Gastrocnemius medialis (tissue), 4 donors: ENCODE measurements around the gene PLB1. TPM values are rescaled to one million over a fixed set of nuclear protein-coding genes. Genes with fewer than 3 reads are reported as not detected.
A peak's percentile ranks its signal among the peaks of the same experiment; 100 is the strongest.

ENCODE experiments used
- ATAC-seq, 2 donors: fragments of 150-250 bp; one replicate each; pipeline ENCODE4 v1.9.1; 2016
- DNase-seq, 2 donors: peaks; one replicate each; pipeline ENCODE4 v3.0.0-alpha.2; 2019
- H3K27ac ChIP-seq, 4 donors: fragments of 200-600 bp; sonication (generic); 1 replicate in 1 of 4; 2 replicates in 3 of 4; pipeline ENCODE4 v1.5.1; 2016 to 2018; ENCODE audit warnings: mild to moderate bottlenecking in 2 of 4, moderate library complexity in 1 of 4
- H3K27me3 ChIP-seq, 3 donors: fragments of 200-600 bp; sonication (generic) in 2 of 3; 1 replicate in 1 of 3; 2 replicates in 2 of 3; pipeline versions ENCODE4 v1.5.1 to v1.6.0; 2016 to 2019; ENCODE audit warnings: mild to moderate bottlenecking in 1 of 3, moderate library complexity in 1 of 3
- H3K36me3 ChIP-seq, 2 donors: fragments of 200-600 bp; sonication (generic) in 1 of 2; one replicate each; pipeline ENCODE4 v1.5.1; 2017 to 2018
- H3K4me1 ChIP-seq, 2 donors: fragments of 200-600 bp; sonication (generic) in 1 of 2; one replicate each; pipeline ENCODE4 v1.5.1; 2016 to 2017; ENCODE audit warnings: mild to moderate bottlenecking in 2 of 2
- H3K4me3 ChIP-seq, 4 donors: fragments of 200-600 bp; sonication (generic) in 3 of 4; 1 replicate in 1 of 4; 2 replicates in 3 of 4; pipeline ENCODE4 v1.5.1; 2016 to 2019; ENCODE audit warnings: mild to moderate bottlenecking in 2 of 4
- H3K9me3 ChIP-seq, 3 donors: fragments of 200-600 bp; sonication (generic) in 2 of 3; 1 replicate in 1 of 3; 2 replicates in 2 of 3; pipeline ENCODE4 v1.5.1; 2016 to 2019
- CTCF ChIP-seq, 5 experiments: fragments of 450-650 bp in 3 of 5; fragments of 200-600 bp in 2 of 5; sonication (generic) in 2 of 5; IDR thresholded peaks in 4 of 5; conservative IDR thresholded peaks in 1 of 5; 1 replicate in 4 of 5; 2 replicates in 1 of 5; pipeline ENCODE4 v1.5.1; 2016 to 2019; ENCODE audit warnings: antibody characterized with exemption in 5 of 5, mild to moderate bottlenecking in 3 of 5, moderate library complexity in 3 of 5
- POLR2A ChIP-seq, 2 donors: fragments of 450-650 bp; IDR thresholded peaks; one replicate each; pipeline ENCODE4 v1.6.1; 2017; ENCODE audit warnings: antibody characterized with exemption in 2 of 2, mild to moderate bottlenecking in 2 of 2, moderate library complexity in 2 of 2
- in situ Hi-C, 4 donors: fragments of 200-750 bp; cut with MboI; loops; one replicate each; pipeline versions ENCODE4 v1.15.0 to v1.8.0; 2017; ENCODE audit warnings: low sequenced_read_pairs in 4 of 4
- intact Hi-C: fragments of 100-400 bp; cut with DNase I; formaldehyde crosslinking; loops from one replicate; pipeline ENCODE4 v1.15.1; 2023; ENCODE audit warnings: low total_unique reads
- total RNA-seq, 4 donors: library from RNA; depleted of rRNA; stranded (reverse); fragments of >200 nt; gene quantifications; one replicate each; pipeline versions ENCODE4 v1.1.0 to v1.2.3, GENCODE V29; 2016

The PLB1 gene
- total RNA-seq, 4 donors from 2014 or later = 1.2 to 4.3 (median 2.8) TPM

GRCh38 chr2:28645553-28645952, 149.7 kb downstream of the PLB1 start:
- Histone ChIP-seq H3K27ac (no peak overlapping the region), H3K4me3 (no peak overlapping the region), H3K27me3 (no peaks in the 10 kb centered on the region), H3K4me1 (peaks cover 5 to 12% of the 10 kb centered on the region in 2 donors), H3K9me3 (no peaks in the 10 kb centered on the region), H3K36me3 (no peaks in the 10 kb centered on the region)
- DNase-seq = no peak
- TF ChIP-seq CTCF (IDR thresholded peaks at IDR 0.05 in 4 of 5, conservative IDR thresholded peaks at IDR 0.05 in 1 of 5) (no peak), POLR2A (IDR thresholded peaks at IDR 0.05) (no peak)
- intact Hi-C loops (no loop called here), in situ Hi-C loops (no loop called here)
- no peak for ATAC-seq

GRCh38 chr2:28647682-28648081, 151.8 kb downstream of the PLB1 start:
- Histone ChIP-seq H3K27me3 (no peaks in the 10 kb centered on the region), H3K4me3 (no peak overlapping the region), H3K27ac (no peak overlapping the region), H3K9me3 (no peaks in the 10 kb centered on the region), H3K4me1 (peaks cover 5 to 12% of the 10 kb centered on the region in 2 donors), H3K36me3 (no peaks in the 10 kb centered on the region)
- in situ Hi-C loops (no loop called here), intact Hi-C loops (no loop called here)
- ATAC-seq (no peak), DNase-seq (no peak)
- no peak for TF ChIP-seq CTCF (IDR thresholded peaks at IDR 0.05 in 4 of 5, conservative IDR thresholded peaks at IDR 0.05 in 1 of 5)
- TF ChIP-seq POLR2A (IDR thresholded peaks at IDR 0.05) = no peak

GRCh38 chr2:28648147-28648546, 152.3 kb downstream of the PLB1 start:
- H3K4me1 ChIP-seq = peaks cover 5 to 12% of the 10 kb centered on the region in 2 donors
- no peak overlapping the region for H3K27ac ChIP-seq
- intact Hi-C loops = no loop called here
- TF ChIP-seq POLR2A (IDR thresholded peaks at IDR 0.05) (no peak), CTCF (IDR thresholded peaks at IDR 0.05 in 4 of 5, conservative IDR thresholded peaks at IDR 0.05 in 1 of 5) (no peak)
- no peaks in the 10 kb centered on the region for H3K9me3 ChIP-seq
- ATAC-seq (peak in 1 of 2 donors; percentile 29), DNase-seq (no peak)
- in situ Hi-C loops = no loop called here
- no peak overlapping the region for H3K4me3 ChIP-seq
- H3K27me3 ChIP-seq = no peaks in the 10 kb centered on the region
- no peaks in the 10 kb centered on the region for H3K36me3 ChIP-seq

GRCh38 chr2:28648671-28649395, 153.0 kb downstream of the PLB1 start:
- DNase-seq (no peak), ATAC-seq (no peak)
- no peaks in the 10 kb centered on the region for H3K9me3 ChIP-seq
- H3K36me3 ChIP-seq = no peaks in the 10 kb centered on the region
- no peak overlapping the region for H3K27ac ChIP-seq
- intact Hi-C loops (no loop called here), in situ Hi-C loops (no loop called here)
- no peaks in the 10 kb centered on the region for H3K27me3 ChIP-seq
- H3K4me3 ChIP-seq = no peak overlapping the region
- H3K4me1 ChIP-seq = peaks cover 3 to 8% of the 10 kb centered on the region in 2 donors
- no peak for TF ChIP-seq CTCF (IDR thresholded peaks at IDR 0.05 in 4 of 5, conservative IDR thresholded peaks at IDR 0.05 in 1 of 5)
- TF ChIP-seq POLR2A (IDR thresholded peaks at IDR 0.05) = no peak
